Measurements from ENCODE around the gene ABRACL.

GRCh38 chr6:139047677-139048076, 19.1 kb downstream of the ABRACL start:
- TF ChIP-seq NANOG (IDR thresholded peaks at IDR 0.05; ENCODE audit: borderline replicate concordance) = no peak
- TF ChIP-seq CTCF (conservative IDR thresholded peaks at IDR 0.05; ENCODE audit: low read depth in 2 of 2) = no peak
- TF ChIP-seq EZH2 (IDR thresholded peaks at IDR 0.05; ENCODE audit: low read depth, unreplicated experiment) = no peak
- no peak for TF ChIP-seq POLR2AphosphoS5 (IDR thresholded peaks at IDR 0.05; ENCODE audit: low read depth)
- no peak for TF ChIP-seq REST (IDR thresholded peaks at IDR 0.05; ENCODE audit: unreplicated experiment)
- TF ChIP-seq ETS1 (IDR thresholded peaks at IDR 0.05) = no peak
- TF ChIP-seq EZH2phosphoT487 (IDR thresholded peaks at IDR 0.05; ENCODE audit: unreplicated experiment) = no peak
- no peak for TF ChIP-seq ZNF331 (CRISPR knock-in tag; IDR thresholded peaks at IDR 0.05; ENCODE audit: low read depth)
- no peak for TF ChIP-seq JUNB (IDR thresholded peaks at IDR 0.05; ENCODE audit: unreplicated experiment)
- no peak for TF ChIP-seq CREB1 (CRISPR knock-in tag; IDR thresholded peaks at IDR 0.05; ENCODE audit: low read depth)
- no peak for TF ChIP-seq STAT1 (IDR thresholded peaks at IDR 0.05; ENCODE audit: unreplicated experiment)

Measured in GM23338 (cell line).